Esophagus muscularis mucosa (tissue), 4 donors: ENCODE measurements around the gene FOS.

Experiments used
- EP300 ChIP-seq: sonication (generic); formaldehyde crosslinking; IDR thresholded peaks from one replicate; pipeline ENCODE4 v1.6.1; 2017; ENCODE audit warnings: antibody characterized with exemption
- POLR2A ChIP-seq: fragments of 450-650 bp; IDR thresholded peaks from one replicate; pipeline ENCODE4 v1.6.1; 2017; ENCODE audit warnings: antibody characterized with exemption, moderate library complexity, mild to moderate bottlenecking, low read depth
- POLR2AphosphoS5 ChIP-seq, 2 donors: sonication (generic); formaldehyde crosslinking; IDR thresholded peaks; one replicate each; pipeline ENCODE4 v1.6.1; 2017; ENCODE audit warnings: antibody characterized with exemption in 2 of 2
- TF ChIP-seq, protein P1 (sequence below), 3 experiments: fragments of 200-600 bp in 2 of 3; fragments of 450-650 bp in 1 of 3; sonication (generic) in 2 of 3; IDR thresholded peaks; one replicate each; pipeline ENCODE4 v1.5.1; 2017 to 2019; ENCODE audit warnings: antibody characterized with exemption in 3 of 3, mild to moderate bottlenecking in 2 of 3, moderate library complexity in 1 of 3

DNA sequence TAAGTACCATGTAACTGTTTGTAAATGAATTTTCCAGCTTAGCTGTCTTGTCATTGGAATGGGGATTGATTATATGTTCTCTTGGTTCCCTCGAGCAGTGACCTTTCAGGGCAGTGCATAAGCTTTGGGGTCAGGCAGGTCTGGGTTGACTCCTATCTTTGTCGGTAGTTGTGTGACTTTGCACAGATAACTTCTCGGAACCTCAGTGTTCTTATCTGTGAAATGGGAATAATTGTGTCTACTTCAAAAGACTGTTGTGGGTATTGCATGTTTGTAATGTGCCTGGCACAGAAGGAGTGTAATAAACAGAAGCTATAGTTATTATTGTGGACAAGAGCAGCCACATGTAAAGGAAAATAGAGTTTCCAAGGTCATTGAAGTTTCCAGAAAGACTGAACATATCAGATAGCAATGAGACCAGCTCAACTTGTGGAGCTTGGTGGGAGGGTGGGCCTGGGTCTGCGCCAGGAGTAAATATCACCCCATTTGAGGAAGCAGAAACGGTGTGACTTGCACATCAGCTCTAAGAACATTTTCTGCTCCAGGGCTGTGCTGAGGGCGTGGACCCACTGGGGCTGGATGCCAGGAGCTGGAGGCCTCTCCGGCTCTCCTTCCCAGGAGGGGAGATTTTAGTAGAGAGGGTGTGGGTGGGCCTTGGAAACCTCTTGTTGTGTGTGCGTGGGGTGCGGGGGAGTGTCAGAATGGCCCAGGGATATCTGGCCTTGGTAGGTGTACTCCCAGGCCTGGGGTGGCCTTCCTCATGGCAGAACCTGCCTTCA is 19.7 kb downstream of the FOS start:
- TF ChIP-seq, protein P1, sequence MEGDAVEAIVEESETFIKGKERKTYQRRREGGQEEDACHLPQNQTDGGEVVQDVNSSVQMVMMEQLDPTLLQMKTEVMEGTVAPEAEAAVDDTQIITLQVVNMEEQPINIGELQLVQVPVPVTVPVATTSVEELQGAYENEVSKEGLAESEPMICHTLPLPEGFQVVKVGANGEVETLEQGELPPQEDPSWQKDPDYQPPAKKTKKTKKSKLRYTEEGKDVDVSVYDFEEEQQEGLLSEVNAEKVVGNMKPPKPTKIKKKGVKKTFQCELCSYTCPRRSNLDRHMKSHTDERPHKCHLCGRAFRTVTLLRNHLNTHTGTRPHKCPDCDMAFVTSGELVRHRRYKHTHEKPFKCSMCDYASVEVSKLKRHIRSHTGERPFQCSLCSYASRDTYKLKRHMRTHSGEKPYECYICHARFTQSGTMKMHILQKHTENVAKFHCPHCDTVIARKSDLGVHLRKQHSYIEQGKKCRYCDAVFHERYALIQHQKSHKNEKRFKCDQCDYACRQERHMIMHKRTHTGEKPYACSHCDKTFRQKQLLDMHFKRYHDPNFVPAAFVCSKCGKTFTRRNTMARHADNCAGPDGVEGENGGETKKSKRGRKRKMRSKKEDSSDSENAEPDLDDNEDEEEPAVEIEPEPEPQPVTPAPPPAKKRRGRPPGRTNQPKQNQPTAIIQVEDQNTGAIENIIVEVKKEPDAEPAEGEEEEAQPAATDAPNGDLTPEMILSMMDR (IDR thresholded peaks at IDR 0.05) = no peak
- TF ChIP-seq POLR2AphosphoS5 (IDR thresholded peaks at IDR 0.05) = no peak
- TF ChIP-seq EP300 = no peak
- no peak for TF ChIP-seq POLR2A
